B cell (primary cell): ENCODE results near the gene VEGFB. TPM values are rescaled to one million over a fixed set of nuclear protein-coding genes. Genes with fewer than 3 reads are reported as not detected.

Source experiments
- ATAC-seq: fragments of 200-7000 bp; cut with Tn5 transposase; one replicate; pipeline ENCODE4 v1.10.0; 2021; ENCODE audit warnings: low read depth, mild to moderate bottlenecking, moderate number of reproducible peaks, moderate library complexity
- CTCF ChIA-PET: fragments of 350-600 bp; sonication (Branson Sonifier 250); formaldehyde crosslinking; loops from one replicate; lab custom pipeline; 2021; ENCODE audit warnings: antibody characterized with exemption, inconsistent platforms; lab: Charles Lee
- POLR2A ChIA-PET: fragments of 350-600 bp; sonication (Branson Sonifier 250); formaldehyde crosslinking; loops from one replicate; lab custom pipeline; 2021; ENCODE audit warnings: antibody characterized with exemption; lab: Charles Lee
- DNase-seq: peaks from one replicate; pipeline ENCODE4 v3.0.0; 2013
- H2AFZ ChIP-seq: 2 replicates; pipeline ENCODE4 v1.6.1; 2012; ENCODE audit warnings: mild to moderate bottlenecking, low read depth, low read length; ENCODE audit not compliant: insufficient read depth, poor library complexity, severe bottlenecking
- H3K27ac ChIP-seq, 2 donors: 1 replicate in 1 of 2; 2 replicates in 1 of 2; pipeline ENCODE4 v1.5.1; 2012 to 2013; ENCODE audit warnings: low read length in 2 of 2, mild to moderate bottlenecking in 2 of 2, moderate library complexity in 1 of 2
- H3K27me3 ChIP-seq, 4 experiments: fragments of 200-600 bp in 1 of 4; sonication (generic) in 1 of 4; replicated peaks in 1 of 4; 1 replicate in 2 of 4; 2 replicates in 2 of 4; pipeline versions ENCODE4 v1.6.1 to v1.7.0; 2013 to 2016; ENCODE audit warnings: low read length in 3 of 4, mild to moderate bottlenecking in 2 of 4, mixed read lengths in 1 of 4, moderate library complexity in 1 of 4; ENCODE audit not compliant: insufficient read depth in 4 of 4, control insufficient read depth in 3 of 4; ENCODE audit errors: control extremely low read depth in 1 of 4
- H3K36me3 ChIP-seq, 2 experiments: replicated peaks in 1 of 2; 1 replicate in 1 of 2; 2 replicates in 1 of 2; pipeline versions ENCODE4 v1.6.1 to v1.7.1; 2013; ENCODE audit warnings: low read length in 1 of 2; ENCODE audit not compliant: insufficient read depth in 2 of 2, control insufficient read depth in 1 of 2; ENCODE audit errors: control extremely low read depth in 1 of 2, extremely low read depth in 1 of 2
- H3K4me1 ChIP-seq, 2 donors: fragments of 200-600 bp in 1 of 2; sonication (generic) in 1 of 2; 1 replicate in 1 of 2; 2 replicates in 1 of 2; pipeline versions ENCODE4 v1.5.1 to v1.6.1; 2013 to 2017; ENCODE audit warnings: low read length in 2 of 2; ENCODE audit not compliant: control insufficient read depth in 2 of 2, insufficient read depth in 2 of 2
- H3K4me2 ChIP-seq: replicated peaks from 2 replicates; pipeline ENCODE3; 2012; ENCODE audit warnings: mild to moderate bottlenecking, low read depth, low read length; ENCODE audit not compliant: poor library complexity, severe bottlenecking
- H3K4me3 ChIP-seq, 5 experiments: fragments of 200-600 bp in 1 of 5; sonication (generic) in 1 of 5; 1 replicate in 3 of 5; 2 replicates in 2 of 5; pipeline versions ENCODE4 v1.5.1 to v1.7.0; 2011 to 2016; ENCODE audit warnings: low read length in 4 of 5, mild to moderate bottlenecking in 4 of 5, low read depth in 2 of 5, control low read depth in 1 of 5, moderate library complexity in 1 of 5; ENCODE audit not compliant: insufficient read depth in 1 of 5; ENCODE audit errors: control extremely low read depth in 1 of 5, extremely low read depth in 1 of 5
- H3K79me2 ChIP-seq: fragments of 200-600 bp; sonication (generic); one replicate; pipeline ENCODE4 v1.6.0; 2016; ENCODE audit warnings: low read length; ENCODE audit not compliant: control insufficient read depth, insufficient read depth
- H3K9ac ChIP-seq: fragments of 200-600 bp; sonication (generic); 2 replicates; pipeline ENCODE4 v1.6.1; 2017; ENCODE audit warnings: mild to moderate bottlenecking, low read length, moderate library complexity
- H3K9me3 ChIP-seq, 3 donors: one replicate each; pipeline versions ENCODE4 v1.6.1 to v1.7.1; 2013; ENCODE audit warnings: low read length in 2 of 3; ENCODE audit not compliant: control insufficient read depth in 2 of 3, insufficient read depth in 1 of 3; ENCODE audit errors: control extremely low read depth in 1 of 3
- H4K20me1 ChIP-seq: 2 replicates; pipeline ENCODE4 v1.6.0; 2012; ENCODE audit warnings: mild to moderate bottlenecking, low read length; ENCODE audit not compliant: insufficient read depth, control insufficient read depth, poor library complexity, severe bottlenecking
- H3K27ac Mint-ChIP-seq: one replicate; pipeline ENCODE4 v1.8.0; 2021; ENCODE audit warnings: mixed read lengths
- H3K27me3 Mint-ChIP-seq: one replicate; pipeline ENCODE4 v1.8.0; 2021; ENCODE audit warnings: mixed read lengths
- H3K4me1 Mint-ChIP-seq: one replicate; pipeline ENCODE4 v1.8.0; 2021; ENCODE audit warnings: mixed read lengths
- H3K4me3 Mint-ChIP-seq: one replicate; pipeline ENCODE4 v1.8.0; 2021; ENCODE audit warnings: mixed read lengths
- H3K9me3 Mint-ChIP-seq: one replicate; pipeline ENCODE4 v1.8.0; 2022; ENCODE audit warnings: mixed read lengths; ENCODE audit not compliant: insufficient read depth
- CTCF ChIP-seq: fragments of 200-600 bp; IDR thresholded peaks from one replicate; pipeline ENCODE4 v1.8.0; 2022; ENCODE audit warnings: antibody characterized with exemption, mild to moderate bottlenecking
- EZH2 ChIP-seq: IDR thresholded peaks from 2 replicates; pipeline ENCODE4 v1.6.1; 2012; ENCODE audit warnings: borderline replicate concordance, low read depth, mild to moderate bottlenecking, moderate library complexity, low read length; ENCODE audit not compliant: insufficient read depth, poor library complexity, severe bottlenecking
- WGBS: methylation state at CpG from one replicate; pipeline ENCODE4 v1.1.5; 2013; ENCODE audit warnings: missing lambda C conversion rate; ENCODE audit not compliant: insufficient coverage; 5-methylcytosine and 5-hydroxymethylcytosine counted together
- intact Hi-C: fragments of 100-400 bp; cut with micrococcal nuclease; formaldehyde crosslinking; loops from one replicate; pipeline ENCODE4 v1.10.0; 2022
- polyA plus RNA-seq: library from polyadenylated mRNA; depleted of rRNA; stranded (reverse); fragments of >200 nt; gene quantifications from 2 replicates; pipeline ENCODE4 v1.2.3, GENCODE V29; 2012
- total RNA-seq, 2 donors: library from RNA; stranded (reverse); fragments of 120-200 nt in 1 of 2; gene quantifications; 1 replicate in 1 of 2; 2 replicates in 1 of 2; pipeline versions ENCODE4 v1.2.3 to v1.2.4, GENCODE V29; 2013 to 2022

VEGFB gene
- total and polyA plus RNA-seq, 2 donors (not counting 1 experiment from before 2014, with no cell fraction given) = 56.4 to 152 TPM

GRCh38 chr11:64259533-64260067, 25.2 kb downstream of the VEGFB start:
- H3K27ac ChIP-seq = no peak overlapping the region
- CTCF ChIA-PET = interaction anchor here (0.6 kb wide), 1 partner anchor 10 kb away, joined by 3 read pairs; no protein-coding TSS in a partner anchor
- intact Hi-C loops = no loop called here

More at GRCh38 chr11:64259533-64260067, 25.2 kb downstream of the VEGFB start:
- WGBS = 95% methylated on average over 4 of the region's 4 CpGs
- Histone ChIP-seq H3K27me3 (no peaks in the 10 kb centered on the region), H3K9me3 (no peaks in the 10 kb centered on the region), H3K36me3 (no peaks in the 10 kb centered on the region), H3K9ac (no peak overlapping the region), H2AFZ (no peak overlapping the region), H3K4me2 (no peak overlapping the region), H3K4me3 (no peak overlapping the region), H3K4me1 (no peaks in the 10 kb centered on the region), H3K79me2 (no peaks in the 10 kb centered on the region), H4K20me1 (no peaks in the 10 kb centered on the region)
- no peak overlapping the region for H3K27ac Mint-ChIP-seq
- TF ChIP-seq EZH2 = no peak
- TF ChIP-seq CTCF = no peak
- no peak overlapping the region for H3K4me3 Mint-ChIP-seq
- ATAC-seq (no peak), DNase-seq (no peak)
- no peaks in the 10 kb centered on the region for H3K27me3 Mint-ChIP-seq
- POLR2A ChIA-PET = interaction anchor here (0.6 kb wide), 1 partner anchor 68 kb away, joined by 4 read pairs; no protein-coding TSS in a partner anchor
- no peaks in the 10 kb centered on the region for H3K9me3 Mint-ChIP-seq
- no peaks in the 10 kb centered on the region for H3K4me1 Mint-ChIP-seq
